ES-I3 (cell line): Measurements from ENCODE around the gene ZNF568.

ENCODE experiments used
- H3K36me3 ChIP-seq: 2 replicates; pipeline ENCODE4 v1.6.1; 2013; ENCODE audit warnings: mild to moderate bottlenecking, low read length, control low read depth, moderate library complexity; ENCODE audit not compliant: insufficient read depth
- H3K4me1 ChIP-seq: 2 replicates; pipeline ENCODE4 v1.6.1; 2013; ENCODE audit warnings: mild to moderate bottlenecking, control low read depth, low read length; ENCODE audit not compliant: insufficient read depth
- H3K9ac ChIP-seq: 2 replicates; pipeline ENCODE4 v1.6.1; 2013; ENCODE audit warnings: low read depth, mild to moderate bottlenecking, low read length, moderate library complexity
- H3K9me3 ChIP-seq: 2 replicates; pipeline ENCODE4 v1.6.1; 2013; ENCODE audit warnings: mild to moderate bottlenecking, low read length, moderate library complexity; ENCODE audit not compliant: control insufficient read depth, insufficient read depth

The ZNF568 gene

DNA sequence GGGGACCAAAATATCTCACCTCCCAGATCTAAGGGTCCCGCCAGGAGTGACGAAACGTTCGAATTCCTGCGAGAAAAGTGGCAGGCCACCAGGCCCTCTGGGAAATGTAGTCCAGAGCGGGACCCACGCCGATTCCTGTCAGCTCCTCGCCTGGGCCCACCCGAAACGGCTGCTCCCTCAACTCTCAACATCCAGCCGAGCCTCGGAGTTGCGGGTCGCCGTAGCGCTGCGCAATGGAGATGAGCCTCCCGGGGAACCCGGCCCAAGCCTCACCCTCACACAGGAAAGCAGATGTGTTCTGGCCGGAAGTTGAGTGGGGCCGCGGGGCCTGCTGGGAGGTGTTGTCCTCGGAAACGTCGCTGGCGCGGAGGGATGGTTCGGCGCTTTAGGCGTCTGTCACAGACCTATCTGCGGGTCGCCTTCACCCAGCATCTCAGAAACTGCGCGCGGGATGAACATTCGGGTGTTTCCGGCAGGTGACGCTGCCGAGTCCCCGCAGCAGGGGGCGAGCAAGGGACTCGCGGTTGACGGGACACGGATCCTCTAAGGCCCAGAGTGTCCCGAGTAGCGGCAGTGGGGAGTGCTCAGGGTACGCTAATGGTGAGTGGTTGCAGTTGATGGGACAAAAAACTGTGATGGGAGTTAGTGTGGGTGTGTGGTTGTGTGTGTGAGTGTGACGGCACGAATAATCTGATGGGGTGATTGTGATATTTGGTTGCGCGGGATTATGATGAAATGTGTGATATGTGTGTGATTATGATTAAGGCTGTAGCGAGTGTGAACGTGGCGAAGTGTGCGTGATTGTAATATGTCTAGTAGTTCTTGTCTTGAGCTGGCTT is at the start of gene ZNF568, which contains the start of gene ZNF829:
TSS of gene ZNF568 (plus strand) at position 341 of the 839 bp plus-strand sequence. CDS start 6,439 bp downstream, outside the sequence.
TSS of gene ZNF829 (minus strand) at position 300 of the 839 bp plus-strand sequence. CDS start 1,124 bp downstream, outside the sequence.
- Histone ChIP-seq H3K9me3 (no peaks in the 10 kb centered on the region; the same call in 1 of the 2 replicates), H3K4me1 (no peaks in the 10 kb centered on the region), H3K9ac (peak within 1 kb of the TSS; percentile 93), H3K36me3 (no peaks in the 10 kb centered on the region; the same call in 1 of the 2 replicates)

- Histone ChIP-seq H3K4me1 (no peaks in the 10 kb centered on the region), H3K9ac (no peak overlapping the region), H3K9me3 (peaks cover 21% of the 10 kb centered on the region), H3K36me3 (no peaks in the 10 kb centered on the region)
These were observed 38.9 kb upstream of the ZNF568 start for GRCh38 chr19:36876993-36877938.

- Histone ChIP-seq H3K9me3 (peaks cover 50% of the 10 kb centered on the region), H3K4me1 (no peaks in the 10 kb centered on the region), H3K9ac (no peak overlapping the region), H3K36me3 (peaks cover 12% of the 10 kb centered on the region)
These were observed 24.3 kb upstream of the ZNF568 start for GRCh38 chr19:36891768-36892357.

DNA sequence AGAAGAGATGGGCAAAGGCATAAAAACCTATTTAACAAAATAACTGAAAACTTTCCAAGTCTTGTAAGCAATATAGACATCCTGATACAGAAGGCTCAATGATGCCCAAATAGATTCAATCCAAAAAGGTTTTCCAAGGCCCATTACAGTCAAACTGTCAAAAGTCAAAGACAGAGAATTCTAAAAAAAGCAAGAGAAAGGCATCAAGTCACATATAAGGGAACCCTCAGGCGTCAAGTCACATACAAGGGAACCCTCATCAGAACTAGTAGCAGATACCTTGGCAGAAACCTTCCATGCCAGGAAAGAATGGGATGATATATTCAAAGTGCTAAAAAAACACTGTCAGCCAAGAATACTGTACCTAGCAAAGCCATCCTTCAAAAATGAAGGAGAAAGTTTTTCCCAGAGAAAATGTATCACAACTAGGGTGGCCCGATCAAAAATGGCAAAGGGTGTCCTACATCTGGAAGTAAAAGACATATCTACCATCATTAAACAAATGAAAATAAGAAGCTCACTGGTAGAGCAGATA is 21.2 kb upstream of the ZNF568 start:
- H3K9ac ChIP-seq: no peak overlapping the region
- peaks cover 12% of the 10 kb centered on the region for H3K36me3 ChIP-seq
- peaks cover 42% of the 10 kb centered on the region for H3K9me3 ChIP-seq
- no peaks in the 10 kb centered on the region for H3K4me1 ChIP-seq

DNA sequence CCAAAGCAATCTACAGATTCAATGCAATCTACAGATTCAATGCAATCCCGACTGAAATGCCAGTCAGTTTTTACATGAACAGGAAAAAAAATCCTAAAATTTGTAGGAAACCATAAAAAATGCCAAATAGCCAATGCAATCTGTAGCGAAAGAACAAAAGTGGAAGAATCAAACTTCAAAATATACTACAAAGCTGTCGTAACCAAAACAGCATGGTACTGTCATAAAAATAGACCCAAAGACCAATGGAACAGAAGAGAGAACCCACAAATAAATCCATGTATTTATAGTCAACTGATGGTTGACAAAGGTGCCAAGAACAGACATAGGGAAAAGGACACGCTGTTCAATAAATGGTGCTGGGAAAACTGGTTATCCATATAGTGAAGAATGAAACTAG is 17.7 kb upstream of the ZNF568 start:
- H3K9ac ChIP-seq: no peak overlapping the region
- H3K9me3 ChIP-seq: peaks cover 26% of the 10 kb centered on the region
- H3K4me1 ChIP-seq: no peaks in the 10 kb centered on the region
- H3K36me3 ChIP-seq: peaks cover 3% of the 10 kb centered on the region; the same call in 1 of the 2 replicates

DNA sequence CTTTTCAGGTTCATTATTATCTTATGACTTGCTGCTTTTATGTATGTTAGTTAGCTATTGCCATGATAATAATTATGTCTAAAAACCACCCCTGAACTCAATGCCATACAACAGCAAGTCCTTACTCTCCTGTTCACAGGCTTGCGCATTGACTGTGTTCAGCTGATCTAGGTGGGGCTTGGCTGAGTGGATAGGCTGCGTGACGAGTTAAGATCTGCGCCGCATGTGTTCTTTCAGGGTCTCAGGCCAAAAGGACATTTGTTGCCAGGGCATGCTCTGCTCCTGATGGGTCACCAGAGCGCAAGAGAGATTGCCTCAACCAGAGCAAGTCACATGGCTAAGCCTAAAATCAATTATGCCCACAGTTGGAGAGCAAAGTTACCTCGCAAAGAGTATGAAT is 859 bp downstream of the ZNF568 start:
- H3K9ac ChIP-seq: peak overlapping the region; percentile 93
- H3K4me1 ChIP-seq: no peaks in the 10 kb centered on the region
- H3K36me3 ChIP-seq: no peaks in the 10 kb centered on the region; the same call in 1 of the 2 replicates
- H3K9me3 ChIP-seq: no peaks in the 10 kb centered on the region

DNA sequence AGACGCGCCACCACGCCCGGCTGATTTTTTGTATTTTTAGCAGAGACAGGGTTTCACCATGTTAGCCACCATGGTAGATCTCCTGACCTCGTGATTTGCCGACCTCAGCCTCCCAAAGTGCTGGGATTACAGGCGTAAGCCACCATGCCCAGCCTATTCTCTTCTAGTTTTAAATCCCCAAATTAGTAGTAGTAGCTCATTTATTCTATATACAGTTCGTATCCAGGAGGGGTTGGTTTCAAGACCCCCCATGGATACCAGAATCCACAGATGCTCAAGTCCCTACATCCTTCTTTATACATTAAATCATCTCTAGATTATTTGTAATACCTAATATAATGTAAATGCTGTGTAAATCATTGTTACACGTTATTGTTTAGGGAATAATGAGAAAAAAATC is 2.0 kb downstream of the ZNF568 start:
- H3K9ac ChIP-seq: no peak overlapping the region
- peaks cover 2% of the 10 kb centered on the region for H3K36me3 ChIP-seq
- H3K4me1 ChIP-seq: no peaks in the 10 kb centered on the region
- H3K9me3 ChIP-seq: no peaks in the 10 kb centered on the region

GRCh38 chr19:36931684-36932083 is 15.6 kb downstream of the ZNF568 start:
- no peaks in the 10 kb centered on the region for H3K4me1 ChIP-seq
- no peaks in the 10 kb centered on the region; the same call in 1 of the 2 replicates for H3K9me3 ChIP-seq
- H3K36me3 ChIP-seq: no peaks in the 10 kb centered on the region
- no peak overlapping the region for H3K9ac ChIP-seq

DNA sequence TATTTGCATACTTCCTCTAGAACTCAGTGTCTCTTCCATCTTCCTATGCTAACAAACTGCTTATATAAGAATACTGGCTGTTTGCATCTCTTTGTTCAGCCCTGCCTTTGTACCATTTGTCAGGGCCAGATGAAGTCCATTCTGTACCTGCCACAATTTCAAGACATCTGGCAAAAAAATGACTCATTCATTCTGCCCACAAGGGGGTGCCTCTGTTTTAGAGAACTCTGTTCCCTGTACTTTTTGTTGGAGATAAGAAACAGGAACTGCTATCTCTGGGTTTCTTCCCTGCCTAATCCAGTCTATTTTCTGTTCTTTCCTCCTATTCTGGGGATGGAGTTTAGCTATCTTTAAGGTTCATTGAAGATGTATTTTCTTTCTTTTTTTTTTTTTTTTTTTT is 23.0 kb downstream of the ZNF568 start:
- H3K36me3 ChIP-seq: no peaks in the 10 kb centered on the region
- no peaks in the 10 kb centered on the region for H3K4me1 ChIP-seq
- H3K9ac ChIP-seq: no peak overlapping the region
- peaks cover 3% of the 10 kb centered on the region for H3K9me3 ChIP-seq

- Histone ChIP-seq H3K36me3 (peaks cover 2% of the 10 kb centered on the region; the same call in 1 of the 2 replicates), H3K9me3 (peaks cover 26% of the 10 kb centered on the region)
These were observed 34.4 kb downstream of the ZNF568 start for GRCh38 chr19:36950335-36951119.

DNA sequence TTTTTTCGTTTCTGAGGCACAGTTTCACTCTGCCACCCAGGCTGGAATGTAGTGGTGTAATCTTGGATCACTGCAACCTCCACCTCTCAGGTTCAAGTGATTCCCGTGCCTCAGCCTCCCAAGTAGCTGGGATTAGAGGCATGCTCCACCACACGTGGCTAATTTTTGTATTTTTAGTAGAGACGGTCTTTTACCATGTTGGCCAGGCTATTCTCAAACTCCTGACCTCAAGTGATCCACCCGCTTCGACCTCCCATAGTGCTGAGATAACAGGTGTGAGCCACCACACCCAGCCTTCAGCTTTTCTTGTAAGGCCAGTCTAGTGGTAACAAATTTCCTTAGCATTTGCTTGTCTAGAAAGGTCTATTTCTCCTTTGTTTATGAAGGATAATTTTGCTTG is 46.2 kb downstream of the ZNF568 start:
- H3K4me1 ChIP-seq: no peaks in the 10 kb centered on the region
- H3K36me3 ChIP-seq: no peaks in the 10 kb centered on the region
- H3K9ac ChIP-seq: no peak overlapping the region
- H3K9me3 ChIP-seq: no peaks in the 10 kb centered on the region

More at GRCh38 chr19:36950335-36951119, 34.4 kb downstream of the ZNF568 start:
- Histone ChIP-seq H3K4me1 (no peaks in the 10 kb centered on the region), H3K9ac (no peak overlapping the region)

DNA sequence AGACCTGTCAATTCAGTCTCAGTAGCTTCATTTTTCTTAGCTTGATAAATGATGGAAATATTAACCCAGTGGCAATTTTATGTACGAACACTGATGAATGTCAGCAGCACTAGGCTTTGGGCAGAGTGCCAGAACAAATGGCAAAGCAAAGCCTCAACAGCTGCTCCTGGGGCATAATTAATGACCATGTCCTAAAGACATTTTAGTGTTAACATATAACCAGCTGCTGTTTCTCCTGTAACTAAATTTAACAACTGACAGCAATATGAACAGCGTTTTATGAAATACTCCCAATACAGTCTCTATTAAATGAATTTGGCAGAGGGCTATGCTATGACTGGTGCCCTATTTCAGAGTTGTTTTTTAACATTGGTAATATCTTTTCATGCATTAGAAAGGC is 47.1 kb downstream of the ZNF568 start:
- no peaks in the 10 kb centered on the region for H3K4me1 ChIP-seq
- no peaks in the 10 kb centered on the region for H3K36me3 ChIP-seq
- no peak overlapping the region for H3K9ac ChIP-seq
- no peaks in the 10 kb centered on the region for H3K9me3 ChIP-seq

DNA sequence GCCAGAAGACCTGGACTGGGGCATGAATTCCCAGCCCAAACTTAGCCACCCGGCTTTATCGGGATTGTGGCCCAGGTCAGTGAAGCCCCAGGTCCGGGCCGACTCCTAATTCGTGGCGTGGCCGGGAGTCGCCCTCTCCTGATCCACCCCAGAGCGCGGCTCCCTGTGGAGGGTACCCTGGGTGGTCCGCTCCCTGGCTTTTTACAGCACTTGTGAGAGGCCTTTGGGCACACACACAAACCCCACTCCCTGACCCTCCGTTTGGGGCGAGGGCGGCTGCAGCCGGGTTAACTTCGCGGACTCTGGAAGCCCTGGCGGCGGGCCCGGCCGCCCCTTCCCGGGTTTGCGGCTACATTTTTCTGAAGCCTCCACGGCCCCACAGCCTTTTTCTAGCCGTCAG is 56.4 kb downstream of the ZNF568 start:
- no peaks in the 10 kb centered on the region for H3K9me3 ChIP-seq
- peak overlapping the region; percentile 67 for H3K9ac ChIP-seq
- no peaks in the 10 kb centered on the region for H3K4me1 ChIP-seq
- no peaks in the 10 kb centered on the region for H3K36me3 ChIP-seq
